ENCODE data around the gene RPTOR. TPM values are rescaled to one million over a fixed set of nuclear protein-coding genes. Genes with fewer than 3 reads are reported as not detected.

RPTOR gene
- total and polyA plus RNA-seq, 2 donors, result 8.1 to 10.3 TPM

DNA sequence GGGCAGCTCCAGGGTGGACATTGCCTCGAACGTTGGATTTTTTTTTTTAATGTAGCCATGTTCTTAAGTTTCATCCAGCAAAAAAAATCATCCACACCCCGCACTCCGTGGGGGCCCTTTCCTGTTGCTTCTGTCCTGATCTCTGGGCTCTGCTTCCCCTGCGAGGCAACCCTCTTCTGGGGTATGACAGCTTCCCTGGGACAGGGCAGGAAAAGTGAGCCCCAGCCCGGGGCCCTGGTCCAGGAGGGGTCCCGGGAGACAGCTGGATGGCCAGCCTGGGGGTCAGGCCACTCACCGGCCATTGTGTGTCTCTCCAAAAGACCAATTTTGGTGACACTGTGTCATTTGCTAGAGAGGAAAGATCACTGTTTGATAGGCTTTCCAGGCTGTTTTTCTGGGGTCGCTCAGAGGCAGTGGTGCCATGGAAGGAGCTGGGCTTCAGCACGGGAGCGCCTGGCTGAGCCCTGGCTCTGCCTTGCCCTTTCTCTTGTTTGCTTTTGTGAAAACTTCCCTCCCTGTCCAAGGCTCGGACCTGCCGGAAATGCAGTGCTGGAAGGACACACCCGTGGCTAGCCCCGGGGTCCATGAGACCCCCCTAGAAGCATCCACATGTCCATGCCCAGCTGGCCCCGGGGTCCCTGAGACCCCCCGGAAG is 406.0 kb downstream of the RPTOR start:
- no peaks in the 10 kb centered on the region for H3K4me1 ChIP-seq (ENCODE audit: control insufficient read depth in 2 of 2, insufficient read depth in 2 of 2, low read length in 2 of 2)

DNA sequence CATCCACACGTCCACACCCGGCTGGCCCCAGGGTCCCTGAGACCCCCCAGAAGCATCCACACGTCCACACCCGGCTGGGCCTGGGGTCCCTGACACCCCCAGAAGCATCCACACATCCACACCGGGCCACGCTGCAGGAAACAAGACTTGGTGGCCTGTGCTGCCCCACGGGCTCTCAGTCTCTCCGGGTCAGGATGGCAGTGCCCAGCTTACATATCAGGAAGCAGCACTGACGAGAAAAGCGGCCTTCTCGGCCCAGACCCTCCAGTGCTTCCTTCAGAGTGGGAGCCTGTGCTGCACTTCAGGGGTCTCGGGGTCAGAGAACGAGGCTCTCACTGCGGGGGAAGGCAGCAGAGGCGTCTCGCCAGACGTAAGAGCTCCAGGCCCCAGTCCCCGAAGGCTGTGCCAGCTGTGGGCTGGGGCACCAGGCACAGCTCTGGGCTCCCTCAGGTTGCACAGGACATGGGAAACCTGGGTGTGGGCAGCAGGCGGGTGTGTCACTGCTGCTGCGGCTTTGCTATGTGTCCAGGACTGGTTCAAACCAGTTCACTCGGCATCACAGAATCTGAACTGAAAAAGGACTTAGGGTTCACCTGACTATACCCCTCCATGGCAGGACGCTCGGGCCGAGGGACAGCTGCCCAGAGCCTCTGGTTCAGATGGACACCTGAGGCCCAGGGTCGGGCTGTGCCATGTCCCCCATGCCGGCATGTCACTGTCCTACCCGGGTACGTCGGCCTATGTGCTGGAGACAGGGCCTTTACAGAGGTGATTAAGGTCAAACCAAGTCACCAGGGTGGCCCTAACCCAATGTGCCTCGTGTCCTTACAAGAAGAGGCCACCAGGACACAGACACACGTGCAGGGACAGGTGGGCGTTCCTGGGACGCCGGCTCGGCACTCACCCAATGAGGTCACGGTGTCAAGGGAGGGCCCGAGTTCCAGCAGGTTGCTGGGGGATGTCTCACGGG is 406.8 kb downstream of the RPTOR start:
- no peak for DNase-seq (ENCODE audit: low read depth in 6 of 9, low spot score in 9 of 9)
- H3K27ac ChIP-seq (ENCODE audit: low read depth in 1 of 2, low read length in 1 of 2), result no peak overlapping the region
- WGBS, result 98% methylated on average over 38 of the region's 38 CpGs
- peaks cover 0 to 4% of the 10 kb centered on the region in 2 donors for H3K9me3 ChIP-seq (ENCODE audit: control insufficient read depth in 2 of 2, insufficient read depth in 1 of 2, low read length in 1 of 2)
- peaks cover 58 to 63% of the 10 kb centered on the region in 2 donors for H3K36me3 ChIP-seq (ENCODE audit: control insufficient read depth in 2 of 2, insufficient read depth in 2 of 2, low read length in 1 of 2)
- H3K4me1 ChIP-seq (ENCODE audit: control insufficient read depth in 2 of 2, insufficient read depth in 2 of 2, low read length in 2 of 2), result no peaks in the 10 kb centered on the region
- no peak overlapping the region for H3K4me3 ChIP-seq (ENCODE audit: low read length in 2 of 2)
- H3K27me3 ChIP-seq (ENCODE audit: control insufficient read depth in 2 of 2, insufficient read depth in 1 of 2, low read length in 1 of 2), result no peaks in the 10 kb centered on the region

More for the DNA sequence above, 406.0 kb downstream of the RPTOR start:
- 98% methylated on average over 17 of the region's 17 CpGs for WGBS
- H3K27me3 ChIP-seq (ENCODE audit: control insufficient read depth in 2 of 2, insufficient read depth in 1 of 2, low read length in 1 of 2), result no peaks in the 10 kb centered on the region
- H3K4me3 ChIP-seq (ENCODE audit: low read length in 2 of 2), result no peak overlapping the region
- no peak for DNase-seq (ENCODE audit: low read depth in 6 of 9, low spot score in 9 of 9)
- H3K27ac ChIP-seq (ENCODE audit: low read depth in 1 of 2, low read length in 1 of 2), result no peak overlapping the region
- H3K36me3 ChIP-seq (ENCODE audit: control insufficient read depth in 2 of 2, insufficient read depth in 2 of 2, low read length in 1 of 2), result peaks cover 66 to 67% of the 10 kb centered on the region in 2 donors
- H3K9me3 ChIP-seq (ENCODE audit: control insufficient read depth in 2 of 2, insufficient read depth in 1 of 2, low read length in 1 of 2), result peaks cover 0 to 4% of the 10 kb centered on the region in 2 donors

DNA sequence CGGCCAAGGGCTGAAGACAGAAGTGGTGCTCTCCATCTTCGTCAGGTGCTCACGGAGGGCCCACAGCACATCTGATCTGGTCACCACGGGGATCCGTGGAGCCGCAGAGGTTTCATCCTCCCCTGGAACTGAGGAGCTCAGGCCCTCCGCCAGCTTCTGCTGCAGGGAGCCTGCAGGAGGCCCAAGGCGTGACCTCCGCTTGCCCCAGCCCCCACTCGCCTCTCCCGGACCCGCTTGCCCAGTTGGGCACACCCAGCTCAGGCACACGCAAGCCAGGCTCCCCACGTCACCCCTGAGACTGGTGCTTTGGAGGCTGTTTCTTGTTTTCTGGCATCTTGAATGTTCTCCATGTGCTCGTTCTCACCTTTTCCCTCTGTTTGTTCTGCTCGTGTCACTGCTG is 407.7 kb downstream of the RPTOR start:
- 97% methylated on average over 16 of the region's 16 CpGs for WGBS
- Histone ChIP-seq H3K27ac (ENCODE audit: low read depth in 1 of 2, low read length in 1 of 2) (no peak overlapping the region), H3K4me1 (ENCODE audit: control insufficient read depth in 2 of 2, insufficient read depth in 2 of 2, low read length in 2 of 2) (no peaks in the 10 kb centered on the region), H3K27me3 (ENCODE audit: control insufficient read depth in 2 of 2, insufficient read depth in 1 of 2, low read length in 1 of 2) (no peaks in the 10 kb centered on the region), H3K4me3 (ENCODE audit: low read length in 2 of 2) (no peak overlapping the region), H3K9me3 (ENCODE audit: control insufficient read depth in 2 of 2, insufficient read depth in 1 of 2, low read length in 1 of 2) (peaks cover 0 to 4% of the 10 kb centered on the region in 2 donors), H3K36me3 (ENCODE audit: control insufficient read depth in 2 of 2, insufficient read depth in 2 of 2, low read length in 1 of 2) (peaks cover 51 to 56% of the 10 kb centered on the region in 2 donors)
- DNase-seq (ENCODE audit: low read depth in 6 of 9, low spot score in 9 of 9), result no peak

DNA sequence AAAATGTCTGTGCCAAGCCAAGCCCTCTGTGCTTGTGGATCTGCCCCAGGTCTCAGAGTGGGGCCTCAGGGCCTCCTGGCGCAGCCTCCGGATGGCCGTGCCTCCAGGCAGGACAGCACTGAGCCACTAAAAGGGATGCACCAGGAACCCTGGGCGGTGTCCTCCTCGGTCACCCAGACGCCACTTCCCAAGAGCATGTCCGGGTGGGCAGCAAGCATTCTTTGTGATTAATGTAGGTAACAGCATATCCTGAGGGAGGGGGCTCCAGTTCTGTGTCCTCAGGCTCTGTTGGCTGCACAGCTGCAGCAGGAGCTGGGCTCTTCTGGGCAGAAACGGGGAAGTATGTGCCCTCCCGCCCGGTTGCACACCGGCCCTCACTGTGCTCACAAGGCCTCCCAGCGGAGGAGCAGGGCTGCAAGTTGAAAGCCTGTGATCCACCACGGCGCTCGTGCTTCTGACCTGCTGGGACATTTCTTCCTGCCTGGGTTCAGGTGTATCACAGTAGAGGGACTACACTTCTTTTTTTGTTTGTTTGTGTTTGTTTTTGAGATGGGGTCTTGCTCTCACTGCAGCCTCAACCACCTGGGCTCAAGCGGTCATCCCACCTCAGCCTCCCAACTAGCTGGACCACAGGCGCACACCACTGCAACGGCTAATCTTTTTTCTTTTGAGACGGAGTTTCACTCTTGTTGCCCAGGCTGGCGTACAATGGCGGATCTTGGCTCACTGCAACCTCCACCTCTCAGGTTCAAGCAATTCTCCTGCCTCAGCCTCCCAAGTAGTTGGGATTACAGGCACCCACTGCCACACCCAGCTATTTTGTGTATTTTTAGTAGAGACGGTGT is 409.1 kb downstream of the RPTOR start:
- Histone ChIP-seq H3K9me3 (ENCODE audit: control insufficient read depth in 2 of 2, insufficient read depth in 1 of 2, low read length in 1 of 2) (peaks cover 0 to 4% of the 10 kb centered on the region in 2 donors), H3K27ac (ENCODE audit: low read depth in 1 of 2, low read length in 1 of 2) (no peak overlapping the region), H3K27me3 (ENCODE audit: control insufficient read depth in 2 of 2, insufficient read depth in 1 of 2, low read length in 1 of 2) (no peaks in the 10 kb centered on the region), H3K36me3 (ENCODE audit: control insufficient read depth in 2 of 2, insufficient read depth in 2 of 2, low read length in 1 of 2) (peaks cover 37 to 43% of the 10 kb centered on the region in 2 donors), H3K4me1 (ENCODE audit: control insufficient read depth in 2 of 2, insufficient read depth in 2 of 2, low read length in 2 of 2) (no peaks in the 10 kb centered on the region), H3K4me3 (ENCODE audit: low read length in 2 of 2) (no peak overlapping the region)
- WGBS, result 99% methylated on average over 22 of the region's 22 CpGs
- no peak for DNase-seq (ENCODE audit: low read depth in 6 of 9, low spot score in 9 of 9)

DNA sequence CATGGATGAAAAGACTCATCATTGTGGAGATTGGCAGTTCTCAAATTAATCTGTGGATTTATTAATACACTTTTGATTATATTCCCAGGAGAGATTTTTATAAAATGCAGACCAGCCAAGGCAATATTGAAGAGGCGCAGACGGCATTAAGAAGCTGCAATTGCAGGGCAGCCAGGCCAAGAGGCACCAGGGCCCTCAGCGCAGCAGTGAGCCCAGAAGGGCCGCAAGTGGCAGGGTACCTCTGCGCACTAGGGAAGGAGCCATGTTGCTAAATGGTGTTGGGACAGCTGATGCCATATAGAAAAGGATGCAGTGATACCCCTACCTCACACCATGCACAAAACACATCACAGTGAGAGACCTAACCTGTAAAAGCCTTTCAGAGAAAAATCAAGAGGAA is 410.4 kb downstream of the RPTOR start:
- WGBS, result over 99% methylated on average over 5 of the region's 5 CpGs
- no peak for DNase-seq (ENCODE audit: low read depth in 6 of 9, low spot score in 9 of 9)
- Histone ChIP-seq H3K36me3 (ENCODE audit: control insufficient read depth in 2 of 2, insufficient read depth in 2 of 2, low read length in 1 of 2) (peaks cover 27 to 38% of the 10 kb centered on the region in 2 donors), H3K9me3 (ENCODE audit: control insufficient read depth in 2 of 2, insufficient read depth in 1 of 2, low read length in 1 of 2) (peaks cover 0 to 4% of the 10 kb centered on the region in 2 donors), H3K27me3 (ENCODE audit: control insufficient read depth in 2 of 2, insufficient read depth in 1 of 2, low read length in 1 of 2) (no peaks in the 10 kb centered on the region), H3K4me3 (ENCODE audit: low read length in 2 of 2) (no peak overlapping the region), H3K27ac (ENCODE audit: low read depth in 1 of 2, low read length in 1 of 2) (no peak overlapping the region), H3K4me1 (ENCODE audit: control insufficient read depth in 2 of 2, insufficient read depth in 2 of 2, low read length in 2 of 2) (no peaks in the 10 kb centered on the region)

DNA sequence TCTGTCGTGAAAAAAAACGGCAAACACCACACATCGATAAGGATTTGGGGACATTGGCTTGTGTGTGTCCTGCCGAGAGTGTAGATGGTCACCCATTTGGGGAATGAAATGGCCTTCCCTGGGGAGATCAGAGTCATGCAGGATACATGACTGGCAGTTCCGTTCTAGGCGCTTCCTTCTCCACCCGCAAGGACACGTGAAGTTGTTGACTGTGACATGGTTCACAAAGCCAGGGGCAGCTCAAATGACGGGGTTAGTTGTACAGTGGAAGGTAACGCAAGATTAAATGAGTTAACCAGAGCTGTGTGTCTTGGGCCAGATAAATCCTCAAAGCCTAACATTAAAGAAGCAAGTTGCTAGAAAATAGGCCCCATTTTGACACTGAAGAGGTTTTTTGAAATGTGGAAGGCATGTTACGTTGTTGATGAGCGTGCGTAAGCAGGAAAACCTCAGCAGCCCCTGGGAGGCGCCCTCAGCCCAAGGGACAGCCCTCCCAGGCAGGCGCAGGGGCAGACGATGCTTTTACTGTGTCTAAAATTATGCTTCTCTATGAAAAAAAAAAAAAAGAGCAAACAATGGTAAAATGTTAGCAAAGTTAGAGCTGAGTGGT is 411.1 kb downstream of the RPTOR start:
- Histone ChIP-seq H3K27ac (ENCODE audit: low read depth in 1 of 2, low read length in 1 of 2) (no peak overlapping the region), H3K36me3 (ENCODE audit: control insufficient read depth in 2 of 2, insufficient read depth in 2 of 2, low read length in 1 of 2) (peaks cover 28 to 35% of the 10 kb centered on the region in 2 donors), H3K4me3 (ENCODE audit: low read length in 2 of 2) (no peak overlapping the region), H3K4me1 (ENCODE audit: control insufficient read depth in 2 of 2, insufficient read depth in 2 of 2, low read length in 2 of 2) (no peaks in the 10 kb centered on the region), H3K27me3 (ENCODE audit: control insufficient read depth in 2 of 2, insufficient read depth in 1 of 2, low read length in 1 of 2) (no peaks in the 10 kb centered on the region), H3K9me3 (ENCODE audit: control insufficient read depth in 2 of 2, insufficient read depth in 1 of 2, low read length in 1 of 2) (peaks cover 0 to 4% of the 10 kb centered on the region in 2 donors)
- 96% methylated on average over 16 of the region's 16 CpGs for WGBS
- no peak for DNase-seq (ENCODE audit: low read depth in 6 of 9, low spot score in 9 of 9)

DNA sequence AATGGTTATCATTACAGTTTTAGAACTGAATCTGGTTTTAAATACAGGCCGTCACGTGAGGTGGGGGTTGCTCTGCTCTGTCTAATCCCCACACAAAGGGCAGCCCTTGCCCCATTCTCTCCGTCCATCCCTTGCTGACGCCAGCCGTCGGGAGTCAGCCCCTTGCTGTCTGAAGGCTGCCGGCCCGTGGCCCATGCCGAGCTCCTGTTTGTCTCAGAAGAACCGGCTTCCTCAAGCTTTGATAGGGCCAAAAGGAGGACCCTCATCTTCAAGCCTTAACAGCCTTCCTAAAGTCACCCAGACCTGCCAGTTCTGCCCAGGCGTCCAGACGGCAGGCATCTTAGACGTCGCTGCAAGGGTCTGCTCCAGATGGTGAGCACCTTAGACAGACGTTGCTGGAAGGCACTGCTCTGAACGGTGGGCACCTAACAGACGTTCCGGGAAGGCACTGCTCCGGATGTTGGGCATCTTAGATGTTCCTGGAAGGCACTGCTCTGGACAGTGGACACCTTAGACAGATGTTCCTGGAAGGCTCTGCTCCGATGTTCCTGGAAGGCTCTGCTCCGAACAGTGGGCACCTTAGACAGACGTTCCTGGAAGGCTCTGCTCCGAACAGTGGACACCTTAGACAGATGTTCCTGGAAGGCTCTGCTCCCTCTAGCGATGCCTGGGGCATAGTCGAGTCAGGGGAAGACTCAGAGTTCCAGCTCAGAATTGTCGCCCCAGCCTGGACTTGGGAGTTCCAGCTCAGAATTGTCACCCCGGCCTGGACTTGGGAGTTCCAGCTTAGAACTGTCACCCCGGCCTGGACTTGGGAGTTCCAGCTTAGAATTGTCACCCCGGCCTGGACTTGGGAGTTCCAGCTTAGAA is 411.9 kb downstream of the RPTOR start:
- Histone ChIP-seq H3K27ac (ENCODE audit: low read depth in 1 of 2, low read length in 1 of 2) (no peak overlapping the region), H3K27me3 (ENCODE audit: control insufficient read depth in 2 of 2, insufficient read depth in 1 of 2, low read length in 1 of 2) (no peaks in the 10 kb centered on the region), H3K9me3 (ENCODE audit: control insufficient read depth in 2 of 2, insufficient read depth in 1 of 2, low read length in 1 of 2) (peaks cover 0 to 4% of the 10 kb centered on the region in 2 donors), H3K36me3 (ENCODE audit: control insufficient read depth in 2 of 2, insufficient read depth in 2 of 2, low read length in 1 of 2) (peaks cover 28 to 31% of the 10 kb centered on the region in 2 donors), H3K4me1 (ENCODE audit: control insufficient read depth in 2 of 2, insufficient read depth in 2 of 2, low read length in 2 of 2) (no peaks in the 10 kb centered on the region), H3K4me3 (ENCODE audit: low read length in 2 of 2) (no peak overlapping the region)
- no peak for DNase-seq (ENCODE audit: low read depth in 6 of 9, low spot score in 9 of 9)
- 95% methylated on average over 28 of the region's 29 CpGs for WGBS

DNA sequence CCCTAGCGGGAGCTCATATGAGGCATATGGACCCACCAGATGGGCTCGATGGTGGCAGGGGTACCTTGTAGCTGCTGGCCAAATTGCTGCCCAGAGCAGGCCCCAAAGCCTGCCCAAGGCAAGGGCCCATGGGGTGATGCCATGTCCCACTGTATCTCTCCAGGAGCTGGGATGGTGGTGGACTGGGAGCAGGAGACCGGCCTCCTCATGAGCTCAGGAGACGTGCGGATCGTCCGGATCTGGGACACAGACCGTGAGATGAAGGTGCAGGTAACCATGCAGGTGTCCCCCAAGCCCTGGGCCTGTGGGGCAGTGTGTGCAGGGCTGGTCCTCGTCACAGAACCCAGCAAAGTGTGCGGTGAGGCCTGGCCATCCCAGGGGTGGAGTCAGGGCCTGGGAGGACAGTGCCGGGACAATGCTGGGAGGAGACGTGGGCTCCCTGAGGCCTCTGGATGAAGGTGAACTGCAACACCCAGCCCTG is 412.9 kb downstream of the RPTOR start:
- H3K9me3 ChIP-seq (ENCODE audit: control insufficient read depth in 2 of 2, insufficient read depth in 1 of 2, low read length in 1 of 2), result peaks cover 0 to 4% of the 10 kb centered on the region in 2 donors
- H3K4me1 ChIP-seq (ENCODE audit: control insufficient read depth in 2 of 2, insufficient read depth in 2 of 2, low read length in 2 of 2), result no peaks in the 10 kb centered on the region
- H3K27ac ChIP-seq (ENCODE audit: low read depth in 1 of 2, low read length in 1 of 2), result no peak overlapping the region
- WGBS, result 98% methylated on average over 12 of the region's 12 CpGs
- no peak for DNase-seq (ENCODE audit: low read depth in 6 of 9, low spot score in 9 of 9)
- H3K36me3 ChIP-seq (ENCODE audit: control insufficient read depth in 2 of 2, insufficient read depth in 2 of 2, low read length in 1 of 2), result peaks cover 24 to 35% of the 10 kb centered on the region in 2 donors
- no peak overlapping the region for H3K4me3 ChIP-seq (ENCODE audit: low read length in 2 of 2)
- no peaks in the 10 kb centered on the region for H3K27me3 ChIP-seq (ENCODE audit: control insufficient read depth in 2 of 2, insufficient read depth in 1 of 2, low read length in 1 of 2)

All from thymus (tissue), 11 donors.